Neural cell (in vitro differentiated cells): ENCODE data around the gene ZBED4.

Source experiments
- CTCF ChIP-seq: fragments of 450-650 bp; IDR thresholded peaks from 2 replicates; pipeline ENCODE4 v1.5.1; 2014; ENCODE audit warnings: antibody characterized with exemption, mild to moderate bottlenecking, moderate library complexity; ENCODE audit not compliant: poor library complexity, severe bottlenecking
- EZH2 ChIP-seq: fragments of 200-600, 300-800 bp; shearing (Covaris generic), sonication (generic); IDR thresholded peaks from 2 replicates; pipeline ENCODE4 v1.6.1; 2014; ENCODE audit warnings: antibody characterized with exemption, low read length, borderline replicate concordance, mild to moderate bottlenecking; ENCODE audit not compliant: insufficient read depth, poor library complexity, severe bottlenecking
- MXI1 ChIP-seq: fragments of 450-650 bp; conservative IDR thresholded peaks from 2 replicates; pipeline ENCODE4 v1.6.1; 2014; ENCODE audit warnings: antibody characterized with exemption, mild to moderate bottlenecking; ENCODE audit not compliant: poor library complexity, severe bottlenecking
- POLR2AphosphoS5 ChIP-seq: IDR thresholded peaks from 2 replicates; pipeline ENCODE4 v1.6.1; 2012
- RAD21 ChIP-seq: fragments of 450-650 bp; conservative IDR thresholded peaks from 2 replicates; pipeline ENCODE4 v1.6.1; 2014; ENCODE audit warnings: antibody characterized with exemption, mild to moderate bottlenecking, moderate library complexity
- SMC3 ChIP-seq: fragments of 450-650 bp; conservative IDR thresholded peaks from 2 replicates; pipeline ENCODE4 v1.6.1; 2014; ENCODE audit warnings: antibody characterized with exemption, mild to moderate bottlenecking, moderate library complexity; ENCODE audit not compliant: poor library complexity
- TAF1 ChIP-seq: IDR thresholded peaks from 2 replicates; pipeline ENCODE4 v1.6.1; 2012; ENCODE audit warnings: low read depth
- TF ChIP-seq, protein P1 (sequence below): IDR thresholded peaks from 2 replicates; pipeline ENCODE4 v1.6.1; 2012; ENCODE audit warnings: borderline replicate concordance

DNA sequence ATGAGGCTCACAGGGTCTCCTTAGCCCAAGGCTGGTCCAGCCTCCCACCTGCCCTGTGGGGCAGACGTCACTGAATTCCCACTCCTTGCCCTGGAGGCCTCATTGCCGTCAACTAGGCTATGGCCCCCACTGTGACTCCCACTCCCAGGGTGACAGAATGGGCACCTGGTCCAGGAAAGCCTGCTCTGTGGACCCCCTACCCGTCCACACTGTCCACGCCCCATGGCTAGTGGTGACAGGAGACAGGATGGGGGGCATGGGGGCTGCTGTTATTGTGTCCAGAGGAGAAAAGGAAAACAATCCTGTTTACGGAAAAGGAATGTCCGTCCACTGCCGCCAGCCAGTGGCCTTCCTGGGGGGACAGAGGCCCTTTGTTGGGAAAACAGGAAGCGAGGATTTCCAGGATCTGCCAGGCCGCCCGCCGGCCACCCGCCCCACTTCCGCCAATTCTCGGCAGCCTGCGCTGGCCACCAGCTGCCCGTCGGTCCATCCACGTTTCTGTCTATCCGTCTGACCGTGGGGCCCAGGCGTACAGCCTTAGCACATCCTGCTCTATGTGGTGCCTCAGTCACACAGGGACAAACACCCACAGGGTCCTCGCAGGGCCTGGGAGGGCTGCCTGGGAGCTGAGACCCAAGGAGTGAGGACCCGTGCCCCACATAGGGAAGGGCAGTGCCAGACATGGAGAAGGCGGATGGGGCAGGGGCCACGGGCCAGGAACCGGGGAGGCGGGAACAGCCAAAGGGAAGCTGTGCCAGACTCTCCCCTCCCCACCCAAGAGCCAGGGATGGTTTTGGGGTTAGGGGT lies 84.3 kb downstream of the ZBED4 start:
- TF ChIP-seq CTCF (no peak), POLR2AphosphoS5 (no peak), EZH2 (no peak), TAF1 (no peak), SMC3 (no peak), MXI1 (no peak), RAD21 (no peak)
- TF ChIP-seq, protein P1, sequence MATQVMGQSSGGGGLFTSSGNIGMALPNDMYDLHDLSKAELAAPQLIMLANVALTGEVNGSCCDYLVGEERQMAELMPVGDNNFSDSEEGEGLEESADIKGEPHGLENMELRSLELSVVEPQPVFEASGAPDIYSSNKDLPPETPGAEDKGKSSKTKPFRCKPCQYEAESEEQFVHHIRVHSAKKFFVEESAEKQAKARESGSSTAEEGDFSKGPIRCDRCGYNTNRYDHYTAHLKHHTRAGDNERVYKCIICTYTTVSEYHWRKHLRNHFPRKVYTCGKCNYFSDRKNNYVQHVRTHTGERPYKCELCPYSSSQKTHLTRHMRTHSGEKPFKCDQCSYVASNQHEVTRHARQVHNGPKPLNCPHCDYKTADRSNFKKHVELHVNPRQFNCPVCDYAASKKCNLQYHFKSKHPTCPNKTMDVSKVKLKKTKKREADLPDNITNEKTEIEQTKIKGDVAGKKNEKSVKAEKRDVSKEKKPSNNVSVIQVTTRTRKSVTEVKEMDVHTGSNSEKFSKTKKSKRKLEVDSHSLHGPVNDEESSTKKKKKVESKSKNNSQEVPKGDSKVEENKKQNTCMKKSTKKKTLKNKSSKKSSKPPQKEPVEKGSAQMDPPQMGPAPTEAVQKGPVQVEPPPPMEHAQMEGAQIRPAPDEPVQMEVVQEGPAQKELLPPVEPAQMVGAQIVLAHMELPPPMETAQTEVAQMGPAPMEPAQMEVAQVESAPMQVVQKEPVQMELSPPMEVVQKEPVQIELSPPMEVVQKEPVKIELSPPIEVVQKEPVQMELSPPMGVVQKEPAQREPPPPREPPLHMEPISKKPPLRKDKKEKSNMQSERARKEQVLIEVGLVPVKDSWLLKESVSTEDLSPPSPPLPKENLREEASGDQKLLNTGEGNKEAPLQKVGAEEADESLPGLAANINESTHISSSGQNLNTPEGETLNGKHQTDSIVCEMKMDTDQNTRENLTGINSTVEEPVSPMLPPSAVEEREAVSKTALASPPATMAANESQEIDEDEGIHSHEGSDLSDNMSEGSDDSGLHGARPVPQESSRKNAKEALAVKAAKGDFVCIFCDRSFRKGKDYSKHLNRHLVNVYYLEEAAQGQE, result no peak
